ENCODE results near the gene IRF2BP2. TPM values are rescaled to one million over a fixed set of nuclear protein-coding genes. Genes with fewer than 3 reads are reported as not detected.

IRF2BP2 gene
- total and polyA plus RNA-seq, 2 of the 13 experiments (the other 11 are each of a cell fraction or from before 2014, with no cell fraction given): 140 to 147 TPM

GRCh38 chr1:234612352-234613127 lies 2.6 kb upstream of the IRF2BP2 start (continued):
- TF ChIP-seq KDM6A (CRISPR knock-in tag; IDR thresholded peaks at IDR 0.05; ENCODE audit: low read depth) (no peak), HMGA1 (CRISPR knock-in tag; conservative IDR thresholded peaks at IDR 0.05) (no peak), AKAP8 (CRISPR knock-in tag; IDR thresholded peaks at IDR 0.05) (peak; percentile 74; the same call in 1 of the 2 replicates), ZNF775 (CRISPR knock-in tag; IDR thresholded peaks at IDR 0.05; ENCODE audit: borderline replicate concordance) (no peak), NONO (IDR thresholded peaks at IDR 0.05) (no peak), NONO (CRISPR knock-in tag; conservative IDR thresholded peaks at IDR 0.05) (peak; percentile 87), TGIF2 (CRISPR knock-in tag; IDR thresholded peaks at IDR 0.05) (0 out of 2 replicates have a peak, but pooled peaks have one; percentile 37), THAP11 (CRISPR knock-in tag; IDR thresholded peaks at IDR 0.05) (peak; percentile 82), ZSCAN31 (CRISPR knock-in tag; IDR thresholded peaks at IDR 0.05; ENCODE audit: low read depth) (no peak), HOXA9 (CRISPR knock-in tag; IDR thresholded peaks at IDR 0.05; ENCODE audit: borderline replicate concordance) (0 out of 2 replicates have a peak, but pooled peaks have one; percentile 74), MAZ (IDR thresholded peaks at IDR 0.05; ENCODE audit: borderline replicate concordance, low read depth, low read length) (no peak; the same call in none of the 2 replicates), MAZ (CRISPR knock-in tag; IDR thresholded peaks at IDR 0.05; ENCODE audit: low read depth) (peak; percentile 80), MYC (CRISPR knock-in tag; IDR thresholded peaks at IDR 0.05; ENCODE audit: borderline replicate concordance) (peak; percentile 88; the same call in 1 of the 2 replicates), MEF2D (CRISPR knock-in tag; IDR thresholded peaks at IDR 0.05) (peak; percentile 94), KAT8 (CRISPR knock-in tag; IDR thresholded peaks at IDR 0.05) (peak; percentile 88), POLR2AphosphoS5 (IDR thresholded peaks at IDR 0.05; ENCODE audit: low read depth, low read length) (peak; percentile 58), CREM (IDR thresholded peaks at IDR 0.05) (peak; percentile 96), CREM (CRISPR knock-in tag; IDR thresholded peaks at IDR 0.05) (no peak), ZNF552 (CRISPR knock-in tag; IDR thresholded peaks at IDR 0.05; ENCODE audit: borderline replicate concordance) (no peak; the same call in 1 of the 2 replicates), CHD4 (IDR thresholded peaks at IDR 0.05; ENCODE audit: borderline replicate concordance, low read length) (peak; percentile 34; the same call in 1 of the 2 replicates), ZNF281 (CRISPR knock-in tag; IDR thresholded peaks at IDR 0.05; ENCODE audit: borderline replicate concordance) (peak; percentile 77; the same call in 1 of the 2 replicates)
- TF ChIP-seq, protein P1, sequence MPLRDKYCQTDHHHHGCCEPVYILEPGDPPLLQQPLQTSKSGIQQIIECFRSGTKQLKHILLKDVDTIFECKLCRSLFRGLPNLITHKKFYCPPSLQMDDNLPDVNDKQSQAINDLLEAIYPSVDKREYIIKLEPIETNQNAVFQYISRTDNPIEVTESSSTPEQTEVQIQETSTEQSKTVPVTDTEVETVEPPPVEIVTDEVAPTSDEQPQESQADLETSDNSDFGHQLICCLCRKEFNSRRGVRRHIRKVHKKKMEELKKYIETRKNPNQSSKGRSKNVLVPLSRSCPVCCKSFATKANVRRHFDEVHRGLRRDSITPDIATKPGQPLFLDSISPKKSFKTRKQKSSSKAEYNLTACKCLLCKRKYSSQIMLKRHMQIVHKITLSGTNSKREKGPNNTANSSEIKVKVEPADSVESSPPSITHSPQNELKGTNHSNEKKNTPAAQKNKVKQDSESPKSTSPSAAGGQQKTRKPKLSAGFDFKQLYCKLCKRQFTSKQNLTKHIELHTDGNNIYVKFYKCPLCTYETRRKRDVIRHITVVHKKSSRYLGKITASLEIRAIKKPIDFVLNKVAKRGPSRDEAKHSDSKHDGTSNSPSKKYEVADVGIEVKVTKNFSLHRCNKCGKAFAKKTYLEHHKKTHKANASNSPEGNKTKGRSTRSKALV (CRISPR knock-in tag; IDR thresholded peaks at IDR 0.05): no peak
- TF ChIP-seq, protein P2, sequence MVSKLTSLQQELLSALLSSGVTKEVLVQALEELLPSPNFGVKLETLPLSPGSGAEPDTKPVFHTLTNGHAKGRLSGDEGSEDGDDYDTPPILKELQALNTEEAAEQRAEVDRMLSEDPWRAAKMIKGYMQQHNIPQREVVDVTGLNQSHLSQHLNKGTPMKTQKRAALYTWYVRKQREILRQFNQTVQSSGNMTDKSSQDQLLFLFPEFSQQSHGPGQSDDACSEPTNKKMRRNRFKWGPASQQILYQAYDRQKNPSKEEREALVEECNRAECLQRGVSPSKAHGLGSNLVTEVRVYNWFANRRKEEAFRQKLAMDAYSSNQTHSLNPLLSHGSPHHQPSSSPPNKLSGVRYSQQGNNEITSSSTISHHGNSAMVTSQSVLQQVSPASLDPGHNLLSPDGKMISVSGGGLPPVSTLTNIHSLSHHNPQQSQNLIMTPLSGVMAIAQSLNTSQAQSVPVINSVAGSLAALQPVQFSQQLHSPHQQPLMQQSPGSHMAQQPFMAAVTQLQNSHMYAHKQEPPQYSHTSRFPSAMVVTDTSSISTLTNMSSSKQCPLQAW (CRISPR knock-in tag; IDR thresholded peaks at IDR 0.05): peak; percentile 97

All from HepG2 (cell line).